Gastrocnemius medialis (tissue), 4 donors: ENCODE measurements around the gene NECAP2. TPM values are rescaled to one million over a fixed set of nuclear protein-coding genes. Genes with fewer than 3 reads are reported as not detected.

Experiments used
- ATAC-seq, 2 donors: fragments of 150-250 bp; one replicate each; pipeline ENCODE4 v1.9.1; 2016
- DNase-seq, 2 donors: peaks; one replicate each; pipeline ENCODE4 v3.0.0-alpha.2; 2019
- H3K27ac ChIP-seq, 4 donors: fragments of 200-600 bp; sonication (generic); 1 replicate in 1 of 4; 2 replicates in 3 of 4; pipeline ENCODE4 v1.5.1; 2016 to 2018; ENCODE audit warnings: mild to moderate bottlenecking in 2 of 4, moderate library complexity in 1 of 4
- H3K27me3 ChIP-seq, 3 donors: fragments of 200-600 bp; sonication (generic) in 2 of 3; 1 replicate in 1 of 3; 2 replicates in 2 of 3; pipeline versions ENCODE4 v1.5.1 to v1.6.0; 2016 to 2019; ENCODE audit warnings: mild to moderate bottlenecking in 1 of 3, moderate library complexity in 1 of 3
- H3K36me3 ChIP-seq, 2 donors: fragments of 200-600 bp; sonication (generic) in 1 of 2; one replicate each; pipeline ENCODE4 v1.5.1; 2017 to 2018
- H3K4me1 ChIP-seq, 2 donors: fragments of 200-600 bp; sonication (generic) in 1 of 2; one replicate each; pipeline ENCODE4 v1.5.1; 2016 to 2017; ENCODE audit warnings: mild to moderate bottlenecking in 2 of 2
- H3K4me3 ChIP-seq, 4 donors: fragments of 200-600 bp; sonication (generic) in 3 of 4; 1 replicate in 1 of 4; 2 replicates in 3 of 4; pipeline ENCODE4 v1.5.1; 2016 to 2019; ENCODE audit warnings: mild to moderate bottlenecking in 2 of 4
- H3K9me3 ChIP-seq, 3 donors: fragments of 200-600 bp; sonication (generic) in 2 of 3; 1 replicate in 1 of 3; 2 replicates in 2 of 3; pipeline ENCODE4 v1.5.1; 2016 to 2019
- CTCF ChIP-seq, 5 experiments: fragments of 450-650 bp in 3 of 5; fragments of 200-600 bp in 2 of 5; sonication (generic) in 2 of 5; IDR thresholded peaks in 4 of 5; conservative IDR thresholded peaks in 1 of 5; 1 replicate in 4 of 5; 2 replicates in 1 of 5; pipeline ENCODE4 v1.5.1; 2016 to 2019; ENCODE audit warnings: antibody characterized with exemption in 5 of 5, mild to moderate bottlenecking in 3 of 5, moderate library complexity in 3 of 5
- POLR2A ChIP-seq, 2 donors: fragments of 450-650 bp; IDR thresholded peaks; one replicate each; pipeline ENCODE4 v1.6.1; 2017; ENCODE audit warnings: antibody characterized with exemption in 2 of 2, mild to moderate bottlenecking in 2 of 2, moderate library complexity in 2 of 2
- in situ Hi-C, 4 donors: fragments of 200-750 bp; cut with MboI; loops; one replicate each; pipeline versions ENCODE4 v1.15.0 to v1.8.0; 2017; ENCODE audit warnings: low sequenced_read_pairs in 4 of 4
- intact Hi-C: fragments of 100-400 bp; cut with DNase I; formaldehyde crosslinking; loops from one replicate; pipeline ENCODE4 v1.15.1; 2023; ENCODE audit warnings: low total_unique reads
- total RNA-seq, 4 donors: library from RNA; depleted of rRNA; stranded (reverse); fragments of >200 nt; gene quantifications; one replicate each; pipeline versions ENCODE4 v1.1.0 to v1.2.3, GENCODE V29; 2016

Gene NECAP2
- total RNA-seq, 4 donors from 2014 or later: 8.9 to 12.6 (median 10.4) TPM

DNA sequence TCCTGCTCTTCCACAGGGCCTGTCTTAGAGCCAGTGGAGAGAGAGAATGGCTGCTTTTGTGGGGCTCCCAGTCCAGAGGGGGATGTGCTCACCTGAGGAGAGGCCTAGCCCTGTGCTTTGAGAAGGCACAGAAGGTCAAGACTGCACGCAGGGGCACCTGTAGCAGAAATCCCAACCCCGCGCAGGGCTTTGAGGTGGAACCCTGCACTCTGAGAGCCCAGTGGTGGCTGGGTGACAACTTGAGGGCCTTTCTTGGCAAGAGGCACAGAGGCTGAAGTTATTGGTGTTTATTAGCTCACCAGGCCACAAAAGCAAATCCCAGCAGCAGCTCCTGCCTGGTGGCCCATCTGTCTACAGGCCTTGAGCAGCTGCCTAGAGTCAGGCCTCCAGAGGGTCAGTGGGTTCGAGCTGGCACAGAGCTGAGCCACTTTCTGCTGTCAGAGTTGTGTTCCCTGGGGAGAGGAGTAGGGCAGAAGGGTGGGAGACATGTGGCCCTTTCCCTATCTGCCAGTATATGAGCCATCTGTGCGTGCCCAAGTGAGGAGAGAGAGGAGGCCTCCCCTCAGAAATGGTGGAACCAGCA is 42.1 kb upstream of the NECAP2 start:
- in situ Hi-C loops (no loop called here), intact Hi-C loops (no loop called here)
- DNase-seq (no peak), ATAC-seq (no peak)
- H3K36me3 ChIP-seq: peaks cover 0 to 29% of the 10 kb centered on the region in 2 donors
- TF ChIP-seq POLR2A (IDR thresholded peaks at IDR 0.05) (no peak), CTCF (IDR thresholded peaks at IDR 0.05 in 4 of 5, conservative IDR thresholded peaks at IDR 0.05 in 1 of 5) (no peak)
- no peak overlapping the region for H3K4me3 ChIP-seq
- H3K27me3 ChIP-seq: no peaks in the 10 kb centered on the region
- no peaks in the 10 kb centered on the region for H3K9me3 ChIP-seq
- no peak overlapping the region for H3K27ac ChIP-seq
- H3K4me1 ChIP-seq: peaks cover 15 to 18% of the 10 kb centered on the region in 2 donors

DNA sequence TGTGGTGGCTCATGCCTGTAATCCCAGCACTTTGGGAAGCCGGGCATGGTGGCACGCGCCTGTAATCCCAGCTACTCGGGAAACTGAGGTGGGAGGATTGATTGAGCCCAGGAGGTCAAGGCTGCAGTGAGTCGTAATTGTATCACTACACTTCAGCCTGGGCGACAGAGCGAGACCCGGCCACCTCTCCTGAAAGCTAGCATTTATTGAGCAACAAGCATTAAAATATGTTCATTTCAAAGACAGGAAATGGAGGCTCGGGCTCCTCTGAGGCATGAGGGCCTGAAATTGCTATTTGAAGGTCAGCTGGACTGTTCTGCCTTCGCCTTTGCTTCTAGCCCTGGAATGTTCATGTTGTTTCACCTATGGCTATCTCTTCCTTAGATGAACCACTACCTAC is 37.8 kb upstream of the NECAP2 start:
- H3K27ac ChIP-seq: no peak overlapping the region
- in situ Hi-C loops: no loop called here
- no peaks in the 10 kb centered on the region for H3K27me3 ChIP-seq
- ATAC-seq (no peak), DNase-seq (no peak)
- TF ChIP-seq CTCF (IDR thresholded peaks at IDR 0.05 in 4 of 5, conservative IDR thresholded peaks at IDR 0.05 in 1 of 5) (no peak), POLR2A (IDR thresholded peaks at IDR 0.05) (no peak)
- no peaks in the 10 kb centered on the region for H3K4me1 ChIP-seq
- no peaks in the 10 kb centered on the region for H3K36me3 ChIP-seq
- intact Hi-C loops: no loop called here
- H3K9me3 ChIP-seq: no peaks in the 10 kb centered on the region
- H3K4me3 ChIP-seq: no peak overlapping the region

DNA sequence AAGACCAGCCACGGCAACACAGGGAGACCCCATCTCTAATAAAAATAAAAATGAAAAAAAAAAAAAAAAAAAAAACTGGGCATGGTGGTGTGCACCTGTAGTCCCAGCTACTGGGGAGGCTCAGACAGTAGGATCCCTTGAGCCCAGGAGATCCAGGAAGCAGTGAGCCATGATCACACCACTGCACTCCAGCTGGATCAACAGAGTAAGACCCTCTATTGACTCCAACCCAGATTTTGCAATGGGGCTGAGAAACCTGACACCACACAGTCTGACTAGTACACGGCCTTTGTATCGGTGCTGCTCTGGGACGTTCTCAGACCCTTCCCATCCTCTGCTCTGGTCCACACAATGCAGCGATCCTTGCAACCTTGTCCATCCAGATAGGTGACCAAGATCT is 35.1 kb upstream of the NECAP2 start:
- DNase-seq (no peak), ATAC-seq (no peak)
- intact Hi-C loops (no loop called here), in situ Hi-C loops (no loop called here)
- no peak for TF ChIP-seq POLR2A (IDR thresholded peaks at IDR 0.05)
- no peak for TF ChIP-seq CTCF (IDR thresholded peaks at IDR 0.05 in 4 of 5, conservative IDR thresholded peaks at IDR 0.05 in 1 of 5)
- Histone ChIP-seq H3K4me1 (no peaks in the 10 kb centered on the region), H3K36me3 (no peaks in the 10 kb centered on the region), H3K27ac (no peak overlapping the region), H3K9me3 (no peaks in the 10 kb centered on the region), H3K27me3 (no peaks in the 10 kb centered on the region), H3K4me3 (no peak overlapping the region)

- ATAC-seq (no peak), DNase-seq (no peak)
- Histone ChIP-seq H3K4me3 (no peak overlapping the region), H3K27ac (no peak overlapping the region), H3K9me3 (no peaks in the 10 kb centered on the region), H3K36me3 (no peaks in the 10 kb centered on the region), H3K4me1 (no peaks in the 10 kb centered on the region), H3K27me3 (no peaks in the 10 kb centered on the region)
- TF ChIP-seq CTCF (IDR thresholded peaks at IDR 0.05 in 4 of 5, conservative IDR thresholded peaks at IDR 0.05 in 1 of 5): no peak
- TF ChIP-seq POLR2A (IDR thresholded peaks at IDR 0.05): no peak
- in situ Hi-C loops: no loop called here
- intact Hi-C loops: no loop called here
These were observed 33.7 kb upstream of the NECAP2 start for GRCh38 chr1:16406868-16407267.
